GM18502 (cell line): ENCODE data around the gene RUNX1.

Experiments
- ATAC-seq: cut with Tn5 transposase; IDR thresholded peaks from one replicate; pipeline ENCODE4 v1.9.1; 2021; ENCODE audit warnings: mild to moderate bottlenecking; ENCODE audit not compliant: unreplicated experiment, poor library complexity

Gene RUNX1

DNA sequence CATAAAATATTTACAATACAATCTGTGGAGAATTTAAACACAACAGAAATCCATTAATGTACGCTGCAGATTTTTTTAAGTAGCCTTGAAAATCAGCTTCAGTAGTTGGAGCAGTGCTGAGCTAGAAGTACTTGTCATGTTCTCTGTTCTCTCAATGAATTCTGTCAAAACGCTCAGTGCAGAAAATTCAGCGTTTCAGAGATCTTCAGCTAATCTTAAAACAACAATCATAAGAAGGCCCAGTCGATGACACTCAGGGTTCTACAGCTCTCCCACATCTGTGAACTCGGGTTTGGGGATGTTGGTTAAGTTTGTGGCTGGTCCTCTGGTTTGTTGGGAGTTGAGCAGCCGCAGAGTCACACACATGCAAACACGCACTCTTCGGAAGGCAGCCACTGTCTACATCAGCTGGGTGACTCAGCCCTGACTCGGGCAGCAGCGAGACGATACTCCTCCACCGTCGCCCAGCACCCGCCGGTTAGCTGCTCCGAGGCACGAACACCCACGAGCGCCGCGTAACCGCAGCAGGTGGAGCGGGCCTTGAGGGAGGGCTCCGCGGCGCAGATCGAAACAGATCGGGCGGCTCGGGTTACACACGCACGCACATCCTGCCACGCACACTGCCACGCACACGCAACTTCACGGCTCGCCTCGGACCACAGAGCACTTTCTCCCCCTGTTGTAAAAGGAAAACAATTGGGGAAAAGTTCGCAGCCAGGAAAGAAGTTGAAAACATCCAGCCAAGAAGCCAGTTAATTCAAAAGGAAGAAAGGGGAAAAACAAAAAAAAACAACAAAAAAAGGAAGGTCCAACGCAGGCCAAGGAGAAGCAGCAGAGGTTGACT is 161.2 kb downstream of the RUNX1 start:
- ATAC-seq: peak; percentile 34

DNA sequence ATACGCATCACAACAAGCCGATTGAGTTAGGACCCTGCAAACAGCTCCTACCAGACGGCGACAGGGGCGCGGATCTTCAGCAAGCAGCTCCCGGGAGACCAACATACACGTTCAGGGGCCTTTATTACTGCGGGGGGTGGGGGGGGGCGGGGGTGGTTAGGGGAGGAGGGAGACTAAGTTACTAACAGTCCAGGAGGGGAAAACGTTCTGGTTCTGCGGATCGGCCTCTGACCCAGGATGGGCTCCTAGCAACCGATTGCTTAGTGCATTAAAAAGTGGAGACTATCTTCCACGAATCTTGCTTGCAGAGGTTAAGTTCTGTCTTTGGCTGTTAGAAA is 162.0 kb downstream of the RUNX1 start:
- no peak for ATAC-seq

- ATAC-seq: no peak
These were observed 162.6 kb downstream of the RUNX1 start for GRCh38 chr21:34886240-34887104.

DNA sequence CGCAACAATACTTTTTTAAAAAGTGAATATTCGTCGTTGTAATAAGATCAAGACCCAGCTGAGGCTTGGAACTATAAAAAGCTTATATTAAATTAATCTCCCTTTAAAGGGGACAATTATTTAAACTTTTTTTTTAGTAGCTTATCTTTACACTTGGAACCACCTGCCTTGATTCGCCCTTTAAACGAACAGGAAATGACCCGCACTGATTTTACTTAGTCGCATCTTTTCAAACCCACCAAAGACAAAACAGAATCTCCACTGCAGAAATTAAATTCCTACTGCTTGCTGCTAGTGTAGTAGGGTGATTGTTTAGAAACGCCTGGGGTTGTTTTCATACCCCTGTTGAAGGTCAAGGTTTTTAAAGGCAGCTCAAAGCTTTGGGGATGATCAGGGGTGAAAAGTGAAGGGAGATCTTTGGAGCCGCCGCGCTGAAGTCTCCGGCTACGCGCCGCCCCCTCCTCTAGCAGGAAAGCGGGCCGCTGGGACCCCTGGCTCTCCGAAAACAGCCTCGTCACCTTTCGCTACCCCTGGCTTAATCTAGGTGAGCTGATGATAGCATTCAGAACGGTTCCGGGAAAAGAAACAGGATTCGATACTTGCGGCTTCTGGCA is 163.4 kb downstream of the RUNX1 start:
- no peak for ATAC-seq

DNA sequence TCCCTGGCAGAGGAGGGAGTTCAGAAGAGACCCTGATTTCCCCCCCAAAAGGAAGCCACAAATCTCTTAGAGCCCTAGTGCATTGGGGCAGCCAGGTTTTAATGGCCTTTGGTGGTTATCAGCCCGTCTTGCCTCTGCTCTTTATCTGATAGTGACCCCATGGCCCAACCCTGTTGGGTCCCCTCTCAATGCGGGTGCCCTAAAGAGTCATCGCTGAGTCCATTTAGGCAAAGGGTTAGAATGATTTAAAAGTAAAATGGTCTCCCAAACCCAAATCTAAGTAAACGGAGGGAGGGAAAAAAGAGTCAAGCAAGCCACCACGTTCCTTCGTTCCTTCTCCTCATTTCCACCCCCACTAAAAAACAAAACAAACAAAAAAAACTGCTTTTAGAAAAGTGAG is 164.0 kb downstream of the RUNX1 start:
- ATAC-seq: no peak

- ATAC-seq: no peak
These were observed 164.7 kb downstream of the RUNX1 start for GRCh38 chr21:34884346-34884929.

DNA sequence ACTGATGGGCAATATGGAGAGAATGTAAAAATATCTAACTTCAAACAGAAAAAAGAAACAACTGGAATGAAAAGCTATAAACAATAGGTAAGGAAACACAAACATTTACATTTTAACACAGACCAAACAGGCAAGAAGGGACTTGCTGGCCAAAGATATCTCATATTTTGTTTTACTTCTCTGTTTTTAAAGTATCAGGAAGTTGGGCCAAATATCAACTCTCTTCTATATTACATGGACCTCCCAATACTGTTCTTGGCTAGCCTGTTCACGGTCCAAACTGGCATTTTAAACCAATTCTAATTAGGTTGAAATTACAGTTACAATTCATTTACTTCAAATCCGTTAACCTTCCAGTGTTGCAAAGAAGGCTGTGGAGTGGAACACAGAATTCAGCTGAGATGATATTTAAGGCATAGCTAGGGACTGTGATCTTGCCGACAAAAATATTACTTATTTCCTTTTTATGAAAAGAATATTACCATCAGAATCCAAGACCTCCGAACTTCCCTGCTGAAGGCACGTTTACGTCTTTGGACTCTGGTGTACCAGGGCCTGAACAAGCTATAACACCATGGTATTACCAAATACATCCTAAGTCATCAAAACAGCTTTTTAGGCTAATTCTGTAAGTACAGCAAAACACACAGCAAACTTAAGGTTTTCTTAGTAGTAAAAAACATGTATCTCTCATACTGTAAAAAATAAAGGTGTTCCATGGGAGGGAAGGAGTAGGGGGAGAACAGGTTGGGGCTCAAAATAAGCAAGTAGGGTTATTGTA is 165.4 kb downstream of the RUNX1 start:
- no peak for ATAC-seq

GRCh38 chr21:34882719-34883131 is 166.4 kb downstream of the RUNX1 start:
- ATAC-seq: no peak

- no peak for ATAC-seq
These were observed 167.2 kb downstream of the RUNX1 start for GRCh38 chr21:34881839-34882371.

- ATAC-seq: no peak
These were observed 167.7 kb downstream of the RUNX1 start for GRCh38 chr21:34881421-34881820.

GRCh38 chr21:34880401-34880800 is 168.7 kb downstream of the RUNX1 start:
- no peak for ATAC-seq

DNA sequence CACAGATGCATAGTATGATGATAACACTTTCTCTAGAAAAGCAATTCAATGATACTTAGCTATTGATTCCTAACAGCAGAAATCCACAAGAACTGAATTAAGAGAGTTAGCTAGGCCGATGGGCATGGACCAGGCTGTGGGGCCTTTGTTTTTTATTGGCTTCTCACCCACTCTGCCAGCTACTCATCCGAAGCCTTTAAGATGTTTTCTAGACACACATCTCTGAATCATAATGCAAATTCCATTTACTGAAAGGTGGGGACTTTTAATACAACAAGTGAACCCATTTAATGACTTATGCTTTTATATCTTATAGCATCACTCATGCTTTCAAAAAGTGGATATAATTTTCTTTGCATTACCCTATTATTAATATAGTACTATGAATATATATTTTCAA is 170.2 kb downstream of the RUNX1 start:
- ATAC-seq: no peak

- ATAC-seq: no peak
These were observed 170.6 kb downstream of the RUNX1 start for GRCh38 chr21:34878501-34878900.

- no peak for ATAC-seq
These were observed 171.5 kb downstream of the RUNX1 start for GRCh38 chr21:34877485-34878128.

DNA sequence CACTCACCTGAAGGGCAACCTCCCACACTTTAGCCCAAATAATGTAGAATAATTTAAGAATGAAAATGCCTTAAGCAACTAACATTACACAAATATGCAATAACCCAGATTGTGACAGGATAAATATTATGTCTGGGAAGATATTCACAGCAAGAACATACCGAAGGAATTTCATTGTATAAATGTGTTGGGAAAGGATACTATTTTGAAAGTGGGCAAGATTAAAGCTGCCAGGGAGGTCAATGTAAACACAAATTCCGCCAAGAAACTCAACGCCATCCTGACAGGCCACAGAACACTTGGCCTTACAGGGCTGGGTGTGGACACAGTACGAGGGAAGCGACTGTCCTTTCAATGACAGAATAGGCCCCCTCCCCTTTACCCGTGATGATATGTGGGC is 173.3 kb downstream of the RUNX1 start:
- no peak for ATAC-seq

DNA sequence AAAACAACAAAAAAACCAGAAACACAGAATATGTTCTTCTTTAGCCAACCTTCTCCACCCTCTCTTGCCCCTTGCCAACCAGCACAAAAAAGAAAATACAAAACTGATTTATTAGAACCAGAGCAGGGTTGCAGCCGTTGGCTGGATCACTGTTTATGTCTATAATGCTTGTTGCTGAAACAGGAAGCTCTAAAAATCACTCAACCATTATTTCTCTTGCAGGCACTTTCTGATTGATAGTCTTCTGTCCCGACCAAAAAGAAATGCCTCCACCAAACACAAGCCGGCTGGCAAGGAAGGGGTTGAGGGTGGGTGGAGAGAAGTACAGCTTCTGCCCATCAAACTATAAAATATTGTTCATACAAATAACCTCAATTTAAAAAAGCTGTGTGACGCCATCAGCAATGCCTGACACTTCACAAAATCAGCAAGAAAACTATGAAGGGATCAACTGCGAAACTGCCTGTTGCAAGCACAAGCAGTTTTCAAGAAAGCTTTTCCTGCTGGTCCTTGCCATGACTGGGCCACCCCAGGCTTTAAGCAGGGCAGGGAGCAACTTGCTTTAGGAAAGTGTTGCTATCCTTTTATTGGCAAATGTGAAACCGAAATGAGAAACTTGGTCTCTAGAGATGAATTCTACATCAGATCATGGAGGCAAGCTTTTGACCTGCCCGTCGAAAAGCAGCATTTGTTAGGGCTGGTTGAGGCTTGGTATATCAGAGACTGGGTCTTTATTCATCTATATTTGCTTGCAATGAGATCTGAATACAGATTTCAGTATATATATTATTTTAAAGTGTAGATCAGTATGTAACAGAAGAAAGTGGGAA is 174.2 kb downstream of the RUNX1 start:
- ATAC-seq: no peak

DNA sequence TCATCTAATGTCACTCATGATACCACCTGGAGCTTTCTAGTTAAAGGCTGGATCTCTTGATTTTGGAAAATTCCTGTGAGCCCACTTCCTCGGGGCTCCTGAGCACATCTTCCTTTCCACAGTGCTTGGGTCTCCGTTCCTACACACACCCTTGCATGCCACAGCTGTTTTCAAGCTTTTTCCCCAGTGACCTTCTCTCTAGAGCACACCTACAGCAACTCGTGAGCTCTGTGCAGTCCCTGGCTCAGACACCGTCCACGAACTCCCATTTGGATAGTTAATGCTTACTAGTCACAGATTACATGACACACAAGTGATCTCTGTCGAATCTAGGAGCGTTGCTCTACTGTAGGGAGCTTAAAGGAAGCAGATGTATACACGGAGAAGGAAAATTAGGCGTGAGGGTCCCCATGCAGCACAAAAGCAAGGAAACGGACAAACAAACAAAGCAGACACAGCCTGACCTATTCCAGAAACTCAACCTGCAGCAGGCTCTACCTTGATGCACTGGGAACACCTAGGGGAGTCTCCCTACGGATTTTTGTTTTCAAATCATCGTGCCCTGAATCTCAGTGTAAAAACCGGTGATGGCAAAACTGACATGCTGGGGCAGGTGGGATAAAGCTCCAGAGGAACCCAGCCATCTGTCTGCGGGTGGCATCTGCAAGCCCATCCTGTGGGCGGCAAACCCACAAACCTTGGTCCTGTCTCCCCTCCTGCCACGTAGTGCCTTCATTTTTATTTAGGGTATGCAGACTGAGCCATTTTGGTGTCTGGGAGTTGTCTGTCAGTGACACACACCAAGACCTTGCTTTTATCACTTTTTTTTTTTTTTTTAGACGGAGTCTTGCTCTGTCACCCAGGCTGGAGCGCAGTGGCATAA is 177.8 kb downstream of the RUNX1 start:
- ATAC-seq: no peak
